NCI-H1417 treated with DMSO at 0.1 percent for 48 hours (cell line): ENCODE data around the gene INO80.
"Not testable (repeated sequence)": the region's sequence is repeated elsewhere in the genome, so short reads cannot be mapped to it uniquely, and the experiment has no call there.

ENCODE experiments used
- DNase-seq: peaks from one replicate; lab custom pipeline; 2025; lab: John Stamatoyannopoulos, UW

The INO80 gene

GRCh38 chr15:41121951-41122350 is 5.9 kb upstream of the INO80 start:
- DNase-seq = no peak

- no peak for DNase-seq
Measured at GRCh38 chr15:41116962-41117252, 827 bp upstream of the INO80 start.

DNA sequence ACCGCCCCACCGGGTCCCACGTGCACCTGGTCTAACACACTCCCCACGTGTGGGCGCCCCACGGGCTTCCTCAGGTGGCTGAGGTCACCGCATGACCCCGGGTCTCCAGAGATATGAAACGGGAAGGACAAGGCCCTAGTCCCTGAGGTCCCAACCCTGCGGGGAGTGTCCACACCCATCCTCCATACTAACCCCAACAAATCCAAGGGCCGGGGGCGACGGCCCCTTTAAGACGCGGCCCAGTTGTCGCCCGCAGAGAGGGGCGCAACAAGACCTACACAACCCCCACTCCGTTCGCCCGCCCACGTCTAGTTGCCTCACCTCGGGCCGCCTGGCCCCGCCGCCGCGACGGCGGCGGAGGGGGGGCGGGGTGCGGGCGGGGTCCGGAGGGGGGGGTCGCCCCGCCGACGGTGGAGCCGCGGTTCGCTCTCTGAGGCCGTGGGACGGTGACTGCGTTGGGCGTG is 396 bp downstream of the INO80 start:
- DNase-seq = no peak

DNA sequence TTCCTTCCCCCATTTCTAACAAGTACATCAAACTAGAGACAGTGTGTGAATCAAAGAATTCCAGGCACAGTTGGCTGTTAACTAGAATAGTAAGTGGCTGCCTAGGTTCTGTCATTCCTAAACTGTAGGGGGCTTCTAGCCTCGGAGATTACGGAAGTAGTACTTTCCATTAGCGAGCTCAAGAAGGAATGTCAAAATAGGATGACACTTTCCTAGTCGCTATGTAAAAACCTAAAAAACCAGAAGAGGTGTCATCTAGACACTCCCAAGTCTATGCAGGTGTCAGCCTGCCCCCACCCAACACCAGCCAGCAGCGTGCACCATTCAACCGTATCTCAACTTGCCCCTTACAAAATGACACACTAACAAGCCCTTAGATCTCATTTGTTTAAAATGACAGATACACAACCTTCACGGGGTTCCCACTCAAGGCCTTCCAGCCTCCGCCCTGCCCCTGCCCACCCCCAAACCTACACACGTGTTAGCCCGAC is 874 bp downstream of the INO80 start:
- no peak for DNase-seq

GRCh38 chr15:41106947-41107346 is 9.1 kb downstream of the INO80 start:
- DNase-seq = no peak

DNA sequence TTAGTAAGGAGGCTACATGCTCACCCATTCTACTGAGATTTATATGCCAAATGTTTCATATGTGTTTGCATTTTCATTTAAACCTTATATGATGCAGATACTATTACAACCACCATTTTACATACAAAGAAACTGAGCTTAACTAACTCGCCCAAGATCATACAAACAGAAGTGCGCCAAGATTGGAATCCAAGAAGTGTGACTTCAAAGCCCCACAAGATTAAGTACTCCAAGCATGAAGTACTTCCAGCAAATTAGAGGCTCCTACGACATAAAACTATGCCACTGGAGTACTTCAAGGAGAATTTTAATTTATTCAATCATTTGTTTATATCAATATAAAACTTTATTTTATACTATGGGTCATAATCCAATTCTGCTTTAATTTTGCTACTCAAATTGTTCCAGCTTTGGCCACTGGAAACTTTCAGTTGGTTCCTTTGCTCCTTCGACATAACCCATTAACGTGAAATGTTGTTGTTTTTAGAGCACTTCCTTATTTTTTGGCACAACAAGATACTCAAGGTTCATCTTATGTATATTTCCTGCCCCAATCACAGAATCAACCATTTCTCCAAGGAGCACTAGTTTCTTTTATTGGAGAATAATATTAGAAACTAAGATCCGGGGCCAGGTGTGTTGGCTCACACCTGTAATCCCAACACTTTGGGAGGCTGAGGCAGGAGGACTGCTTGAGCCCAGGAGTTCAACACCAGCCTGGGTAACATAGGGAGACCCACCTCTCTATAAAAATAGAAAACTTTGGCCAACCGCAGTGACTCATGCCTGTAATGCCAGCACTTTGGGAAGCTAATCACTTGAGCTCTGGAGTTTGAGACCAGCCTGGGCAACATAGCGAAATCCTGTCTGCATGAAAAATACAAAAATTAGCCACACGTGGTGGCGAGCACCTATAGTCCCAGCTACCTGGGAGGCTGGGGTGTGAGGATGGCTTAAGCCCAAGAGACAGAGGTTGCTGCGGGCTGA is 10.4 kb downstream of the INO80 start:
- DNase-seq = no peak

DNA sequence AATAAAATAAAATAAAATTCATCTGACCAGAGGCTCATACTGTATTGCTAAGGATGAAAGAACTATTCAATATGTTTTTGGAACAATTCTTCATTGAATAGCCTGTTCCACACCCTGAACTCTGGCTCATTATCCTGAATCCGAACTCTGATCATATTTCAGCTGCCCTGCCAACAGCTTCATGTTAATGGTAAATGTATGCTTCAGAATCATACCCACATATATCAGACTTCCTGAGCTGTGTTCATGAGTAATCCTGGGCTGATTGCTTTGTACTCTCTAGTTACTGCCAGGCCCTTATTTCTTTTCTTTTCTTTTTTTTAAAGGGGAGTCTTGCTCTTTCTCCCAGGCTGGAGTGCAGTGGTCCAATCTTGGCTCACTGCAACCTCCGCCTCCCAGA is 11.8 kb downstream of the INO80 start:
- no peak for DNase-seq

- DNase-seq = no peak
Measured at GRCh38 chr15:41102854-41103253, 13.2 kb downstream of the INO80 start.

DNA sequence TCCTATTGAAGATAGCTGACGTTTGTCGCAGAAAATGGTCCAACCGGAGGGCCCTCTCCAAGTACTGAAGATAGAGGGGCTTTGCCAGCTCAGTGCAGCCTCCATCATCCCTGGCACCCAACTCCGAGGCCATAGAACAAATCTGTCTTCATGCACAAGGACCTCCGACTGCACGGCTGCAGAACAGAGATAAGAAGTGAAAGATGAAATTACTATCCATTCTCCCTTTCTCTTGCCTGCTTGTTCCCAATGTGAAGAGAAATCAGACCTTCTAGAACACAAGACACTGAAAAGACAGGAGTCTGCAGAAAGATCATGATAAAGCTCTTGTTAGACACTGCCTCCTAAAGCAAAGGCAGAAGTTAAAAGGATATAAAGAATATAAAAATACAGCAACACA is 19.9 kb downstream of the INO80 start:
- DNase-seq = no peak

DNA sequence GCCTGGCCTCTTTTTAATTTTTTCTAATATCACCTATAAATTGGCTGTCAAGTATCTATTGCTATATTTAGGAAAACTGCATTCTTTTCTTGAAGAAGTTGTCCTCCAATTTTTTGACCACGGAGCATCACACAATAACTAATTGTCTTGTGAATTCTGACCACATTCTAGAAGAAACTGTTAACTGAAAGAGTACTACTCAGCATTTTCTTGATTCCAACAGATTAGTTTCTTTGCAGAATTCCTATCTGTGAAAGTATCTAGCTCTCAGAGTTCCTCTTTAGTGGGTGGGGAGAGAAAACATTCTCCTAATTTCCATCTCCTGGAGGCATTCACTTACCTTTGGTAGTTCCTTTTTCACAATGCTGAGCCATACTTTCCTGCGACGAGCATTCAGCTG is 31.1 kb downstream of the INO80 start:
- DNase-seq = no peak

- DNase-seq = no peak
Measured at GRCh38 chr15:41080144-41080543, 35.9 kb downstream of the INO80 start.

DNA sequence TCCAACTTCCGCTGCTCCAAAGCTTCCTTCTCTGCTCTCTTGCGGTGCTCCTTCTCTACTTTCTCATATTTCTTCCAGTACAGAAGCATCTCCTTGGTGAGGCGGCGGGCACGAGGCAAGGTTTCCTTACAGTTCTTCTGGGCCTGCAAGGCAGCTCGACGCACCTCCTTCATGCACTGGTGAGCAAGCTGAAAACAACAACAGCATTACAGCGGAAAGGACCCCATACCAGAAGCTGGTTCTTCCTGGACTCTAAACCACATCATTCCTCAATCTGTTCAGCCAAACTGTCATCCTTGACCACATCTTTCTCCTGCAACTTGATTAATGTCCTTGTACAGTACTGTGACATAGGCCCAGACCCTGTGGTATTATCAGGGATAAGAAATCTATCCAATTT is 36.4 kb downstream of the INO80 start:
- no peak for DNase-seq

- not testable (repeated sequence) for DNase-seq
Measured at GRCh38 chr15:41078879-41079278, 37.2 kb downstream of the INO80 start.

- DNase-seq = no peak
Measured at GRCh38 chr15:41078125-41078524, 38.0 kb downstream of the INO80 start.

- no peak for DNase-seq
Measured at GRCh38 chr15:41073028-41073427, 43.1 kb downstream of the INO80 start.

DNA sequence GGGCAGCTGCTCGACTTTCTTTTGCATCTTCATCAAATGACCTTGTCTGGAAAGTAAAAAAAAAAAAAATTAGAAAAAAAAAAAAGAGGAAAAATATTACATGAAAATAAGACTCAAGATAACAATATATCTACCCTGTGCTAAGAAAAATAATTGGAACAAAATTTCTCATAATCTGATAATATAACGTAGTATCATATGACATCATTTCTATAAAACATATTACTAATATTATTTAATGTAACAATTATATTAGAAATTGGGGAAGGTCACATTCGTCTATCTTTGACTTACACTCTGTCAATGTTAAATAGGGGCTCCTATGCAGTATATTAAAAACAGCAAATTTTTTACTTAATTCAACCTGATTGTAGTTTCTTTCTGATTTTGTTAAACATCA is 44.1 kb downstream of the INO80 start:
- no peak for DNase-seq

DNA sequence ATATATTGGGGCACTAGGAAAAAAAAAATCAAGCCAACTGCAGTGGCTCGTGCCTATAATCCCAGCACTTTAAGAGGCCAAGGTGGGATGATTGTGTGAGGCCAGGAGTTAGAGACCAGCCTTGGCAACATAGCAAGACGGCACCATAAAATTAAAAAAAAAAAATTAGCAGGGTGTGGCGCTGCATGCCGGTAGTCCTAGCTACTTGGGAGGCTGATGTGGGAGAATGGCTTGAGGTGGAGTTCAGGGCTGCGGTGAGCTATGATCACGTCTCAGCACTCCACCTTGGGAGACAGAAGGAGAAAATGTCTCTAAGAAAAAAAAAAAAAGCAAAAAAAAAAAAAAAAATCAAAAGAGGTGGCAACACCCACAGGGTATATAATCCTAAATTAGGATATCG is 49.6 kb downstream of the INO80 start:
- DNase-seq = no peak

DNA sequence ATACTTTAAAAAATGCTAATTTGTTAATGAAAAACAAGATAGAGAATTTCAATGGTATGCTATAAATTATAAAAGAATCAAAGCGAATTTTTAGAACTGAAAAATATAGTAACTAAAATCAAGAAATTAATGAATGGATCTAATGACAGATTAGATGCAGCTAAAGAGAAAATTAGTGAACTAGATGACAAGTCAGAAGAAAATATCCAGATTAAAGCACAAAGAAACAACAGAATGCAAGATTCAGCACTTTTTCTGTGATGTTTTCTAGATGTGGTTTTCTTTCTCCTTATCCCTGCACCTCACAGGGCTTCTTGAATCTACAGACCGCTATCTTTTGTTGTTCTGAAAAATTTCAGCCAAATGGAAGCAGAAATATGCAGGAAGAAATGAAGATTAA is 54.4 kb downstream of the INO80 start:
- DNase-seq = no peak

GRCh38 chr15:41060505-41060904 is 55.6 kb downstream of the INO80 start:
- DNase-seq = no peak

- DNase-seq = no peak
Measured at GRCh38 chr15:41056810-41057209, 59.3 kb downstream of the INO80 start.

- no peak for DNase-seq
Measured at GRCh38 chr15:41055706-41056105, 60.4 kb downstream of the INO80 start.

DNA sequence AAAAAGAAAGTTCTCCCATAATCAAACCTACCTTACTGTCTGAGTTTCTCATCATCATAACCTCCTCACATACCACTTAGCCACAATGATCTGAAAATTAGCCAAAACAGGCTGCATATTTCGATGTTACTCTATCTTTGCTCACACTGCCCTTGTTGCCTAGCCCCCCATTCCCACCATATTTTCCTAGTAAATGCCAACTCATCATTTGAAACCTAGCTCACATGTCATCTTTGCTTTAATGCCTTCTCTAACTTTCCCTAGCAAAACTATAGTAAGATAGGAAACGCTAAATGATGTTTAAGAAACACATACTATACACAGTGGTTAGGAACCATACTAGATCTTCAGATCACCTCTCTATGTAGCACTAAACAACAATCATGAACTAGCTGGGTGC is 64.9 kb downstream of the INO80 start:
- DNase-seq = no peak

GRCh38 chr15:41048852-41049251 is 67.2 kb downstream of the INO80 start:
- no peak for DNase-seq

- no peak for DNase-seq
Measured at GRCh38 chr15:41048397-41048796, 67.7 kb downstream of the INO80 start.
